Mesendoderm (in vitro differentiated cells): ENCODE measurements around the gene LTN1.

Experiments used
- DNase-seq: peaks from one replicate; pipeline ENCODE4 v3.0.0; 2013
- H2AK5ac ChIP-seq: 2 replicates; pipeline ENCODE4 v1.6.1; 2013; ENCODE audit warnings: low read length, inconsistent platforms
- H2BK120ac ChIP-seq: 2 replicates; pipeline ENCODE4 v1.6.1; 2013; ENCODE audit warnings: low read depth, mild to moderate bottlenecking, low read length, moderate library complexity, mixed read lengths
- H2BK15ac ChIP-seq: replicated peaks from 2 replicates; pipeline ENCODE4 v1.6.1; 2013; ENCODE audit warnings: low read depth, mild to moderate bottlenecking, moderate library complexity
- H2BK5ac ChIP-seq: 2 replicates; pipeline ENCODE4 v1.6.1; 2013; ENCODE audit warnings: low read length, inconsistent platforms
- H3K18ac ChIP-seq: 2 replicates; pipeline ENCODE4 v1.6.1; 2013; ENCODE audit warnings: mild to moderate bottlenecking, low read length, mixed read lengths
- H3K23ac ChIP-seq: one replicate; pipeline ENCODE4 v1.6.1; 2013; ENCODE audit warnings: low read length
- H3K27ac ChIP-seq: 2 replicates; pipeline ENCODE4 v1.5.1; 2013; ENCODE audit warnings: low read depth, mild to moderate bottlenecking, inconsistent platforms, low read length, moderate library complexity
- H3K27me3 ChIP-seq: 2 replicates; pipeline ENCODE4 v1.6.1; 2013; ENCODE audit warnings: low read length, control low read depth, mild to moderate bottlenecking, inconsistent platforms; ENCODE audit not compliant: insufficient read depth, poor library complexity
- H3K36me3 ChIP-seq: 2 replicates; pipeline ENCODE4 v1.6.1; 2013; ENCODE audit warnings: low read length, inconsistent platforms; ENCODE audit not compliant: control insufficient read depth, insufficient read depth
- H3K4ac ChIP-seq: one replicate; pipeline ENCODE4 v1.6.1; 2013; ENCODE audit warnings: low read depth, mild to moderate bottlenecking, low read length, moderate library complexity
- H3K4me1 ChIP-seq: 2 replicates; pipeline ENCODE4 v1.6.1; 2013; ENCODE audit warnings: low read depth, low read length, inconsistent platforms; ENCODE audit not compliant: control insufficient read depth
- H3K4me2 ChIP-seq: 2 replicates; pipeline ENCODE4 v1.6.1; 2013; ENCODE audit warnings: low read length
- H3K4me3 ChIP-seq: 2 replicates; pipeline ENCODE4 v1.5.1; 2013; ENCODE audit warnings: mild to moderate bottlenecking, low read length
- H3K56ac ChIP-seq: one replicate; pipeline ENCODE4 v1.6.1; 2013; ENCODE audit warnings: low read length
- H3K79me1 ChIP-seq: 2 replicates; pipeline ENCODE4 v1.6.1; 2013; ENCODE audit warnings: low read length, inconsistent platforms
- H3K79me2 ChIP-seq: 2 replicates; pipeline ENCODE4 v1.6.1; 2013; ENCODE audit warnings: mild to moderate bottlenecking, low read length; ENCODE audit not compliant: control insufficient read depth, insufficient read depth
- H3K9ac ChIP-seq: 2 replicates; pipeline ENCODE4 v1.6.1; 2013; ENCODE audit warnings: low read length, inconsistent platforms
- H4K5ac ChIP-seq: one replicate; pipeline ENCODE4 v1.6.1; 2013; ENCODE audit warnings: low read length
- H4K8ac ChIP-seq: one replicate; pipeline ENCODE4 v1.6.1; 2013; ENCODE audit warnings: low read depth, mild to moderate bottlenecking, control low read depth, low read length, moderate library complexity
- WGBS: extraction: QIAGEN DNeasy Blood & Tissue Kit; methylation state at CpG from one replicate; pipeline ENCODE4 v1.1.7; 2013; ENCODE audit warnings: low lambda C conversion rate, missing lambda C conversion rate; ENCODE audit not compliant: insufficient coverage; ENCODE audit errors: extremely low coverage; 5-methylcytosine and 5-hydroxymethylcytosine counted together

The LTN1 gene

GRCh38 chr21:28899220-28899619 lies 93.5 kb downstream of the LTN1 start:
- H3K18ac ChIP-seq: no peak overlapping the region
- no peak overlapping the region for H3K4me3 ChIP-seq
- no peak overlapping the region for H4K8ac ChIP-seq
- WGBS: no CpG with 5 or more reads among the region's 3 CpGs
- H3K4me2 ChIP-seq: no peak overlapping the region
- H3K4me1 ChIP-seq: no peaks in the 10 kb centered on the region
- no peak overlapping the region for H3K27ac ChIP-seq
- H3K23ac ChIP-seq: no peak overlapping the region
- H2AK5ac ChIP-seq: no peak overlapping the region
- no peak overlapping the region for H3K56ac ChIP-seq
- H2BK15ac ChIP-seq: peak overlapping the region; percentile 19
- H2BK5ac ChIP-seq: no peak overlapping the region
- no peaks in the 10 kb centered on the region for H3K79me2 ChIP-seq
- H3K36me3 ChIP-seq: no peaks in the 10 kb centered on the region
- H3K27me3 ChIP-seq: no peaks in the 10 kb centered on the region
- H3K79me1 ChIP-seq: no peaks in the 10 kb centered on the region
- H2BK120ac ChIP-seq: no peak overlapping the region
- H3K9ac ChIP-seq: no peak overlapping the region
- no peak for DNase-seq
- no peak overlapping the region for H4K5ac ChIP-seq
- H3K4ac ChIP-seq: no peak overlapping the region

- Histone ChIP-seq H3K79me1 (no peaks in the 10 kb centered on the region), H3K79me2 (no peaks in the 10 kb centered on the region), H2BK15ac (no peak overlapping the region), H3K4me2 (no peak overlapping the region), H4K5ac (no peak overlapping the region), H4K8ac (no peak overlapping the region), H3K4me3 (no peak overlapping the region), H3K18ac (no peak overlapping the region), H3K36me3 (no peaks in the 10 kb centered on the region), H3K27me3 (no peaks in the 10 kb centered on the region), H2AK5ac (no peak overlapping the region), H3K56ac (no peak overlapping the region), H3K4ac (no peak overlapping the region), H3K4me1 (no peaks in the 10 kb centered on the region), H2BK5ac (no peak overlapping the region), H2BK120ac (no peak overlapping the region), H3K23ac (no peak overlapping the region), H3K9ac (no peak overlapping the region), H3K27ac (no peak overlapping the region)
- WGBS: no CpG with 5 or more reads among the region's 3 CpGs
- DNase-seq: peak; percentile 37
Measured at GRCh38 chr21:28893687-28894086, 99.0 kb downstream of the LTN1 start.

GRCh38 chr21:28892199-28893111 lies 100.2 kb downstream of the LTN1 start:
- Histone ChIP-seq H3K4ac (no peak overlapping the region), H3K27me3 (no peaks in the 10 kb centered on the region), H3K4me2 (no peak overlapping the region), H3K27ac (no peak overlapping the region), H3K18ac (no peak overlapping the region), H2BK5ac (no peak overlapping the region), H3K4me1 (no peaks in the 10 kb centered on the region), H4K5ac (no peak overlapping the region), H3K79me1 (no peaks in the 10 kb centered on the region), H3K56ac (no peak overlapping the region), H3K23ac (no peak overlapping the region), H3K9ac (no peak overlapping the region), H2AK5ac (no peak overlapping the region), H3K79me2 (no peaks in the 10 kb centered on the region), H3K4me3 (no peak overlapping the region), H4K8ac (no peak overlapping the region), H2BK120ac (no peak overlapping the region), H3K36me3 (no peaks in the 10 kb centered on the region), H2BK15ac (no peak overlapping the region)
- no peak for DNase-seq
- WGBS: no CpG with 5 or more reads among the region's 6 CpGs

- no peak overlapping the region for H3K9ac ChIP-seq
- no peak overlapping the region for H3K18ac ChIP-seq
- no peak overlapping the region for H2AK5ac ChIP-seq
- H3K4ac ChIP-seq: no peak overlapping the region
- H3K4me2 ChIP-seq: no peak overlapping the region
- no peak overlapping the region for H4K5ac ChIP-seq
- no peak for DNase-seq
- no peaks in the 10 kb centered on the region for H3K4me1 ChIP-seq
- H3K27ac ChIP-seq: no peak overlapping the region
- no peaks in the 10 kb centered on the region for H3K79me2 ChIP-seq
- H4K8ac ChIP-seq: no peak overlapping the region
- H3K56ac ChIP-seq: no peak overlapping the region
- no peak overlapping the region for H2BK15ac ChIP-seq
- H3K36me3 ChIP-seq: no peaks in the 10 kb centered on the region
- no peak overlapping the region for H3K4me3 ChIP-seq
- no peak overlapping the region for H3K23ac ChIP-seq
- no CpG with 5 or more reads among the region's 6 CpGs for WGBS
- no peak overlapping the region for H2BK120ac ChIP-seq
- no peak overlapping the region for H2BK5ac ChIP-seq
- no peaks in the 10 kb centered on the region for H3K79me1 ChIP-seq
- no peaks in the 10 kb centered on the region for H3K27me3 ChIP-seq
Measured at GRCh38 chr21:28885853-28886177, 106.9 kb downstream of the LTN1 start.

- H3K79me2 ChIP-seq: no peaks in the 10 kb centered on the region
- H3K9ac ChIP-seq: peak overlapping the region; percentile 92
- H2BK120ac ChIP-seq: no peak overlapping the region
- H2AK5ac ChIP-seq: no peak overlapping the region
- peak overlapping the region; percentile 90 for H2BK5ac ChIP-seq
- no CpG with 5 or more reads among the region's 47 CpGs for WGBS
- H2BK15ac ChIP-seq: no peak overlapping the region
- H3K4me3 ChIP-seq: peak overlapping the region; percentile 80
- peak overlapping the region; percentile 82 for H3K4me2 ChIP-seq
- H3K79me1 ChIP-seq: no peaks in the 10 kb centered on the region
- H4K5ac ChIP-seq: no peak overlapping the region
- peak overlapping the region; percentile 69 for H3K18ac ChIP-seq
- no peaks in the 10 kb centered on the region for H3K36me3 ChIP-seq
- H3K4me1 ChIP-seq: no peaks in the 10 kb centered on the region
- peak overlapping the region; percentile 99 for H3K56ac ChIP-seq
- H3K27ac ChIP-seq: peak overlapping the region; percentile 74
- peak overlapping the region; percentile 97 for H3K23ac ChIP-seq
- no peak overlapping the region for H4K8ac ChIP-seq
- no peak overlapping the region for H3K4ac ChIP-seq
- DNase-seq: peak; percentile 93
- no peaks in the 10 kb centered on the region for H3K27me3 ChIP-seq
Measured at GRCh38 chr21:28884976-28885852, 107.5 kb downstream of the LTN1 start.
